HG02943 (cell line): Measurements from ENCODE around the gene CAPZB.
A peak's percentile ranks its signal among the peaks of the same experiment; 100 is the strongest.

ENCODE experiments used
- ATAC-seq: cut with Tn5 transposase; IDR thresholded peaks from one replicate; pipeline ENCODE4 v1.9.1; 2021; ENCODE audit warnings: mild to moderate bottlenecking, low read depth, moderate library complexity; ENCODE audit not compliant: unreplicated experiment

Gene CAPZB

GRCh38 chr1:19391596-19391981 lies 93.8 kb downstream of the CAPZB start:
- no peak for ATAC-seq

GRCh38 chr1:19390901-19391595 lies 94.3 kb downstream of the CAPZB start:
- ATAC-seq = peak; percentile 70

GRCh38 chr1:19390166-19390850 lies 95.0 kb downstream of the CAPZB start:
- no peak for ATAC-seq

GRCh38 chr1:19388980-19389379 lies 96.4 kb downstream of the CAPZB start:
- ATAC-seq = no peak

GRCh38 chr1:19387045-19387467 lies 98.3 kb downstream of the CAPZB start:
- ATAC-seq = no peak

GRCh38 chr1:19385869-19386591 lies 99.3 kb downstream of the CAPZB start:
- ATAC-seq = no peak

- no peak for ATAC-seq
Measured at GRCh38 chr1:19385221-19385620, 100.1 kb downstream of the CAPZB start.

GRCh38 chr1:19384772-19385187 lies 100.6 kb downstream of the CAPZB start:
- no peak for ATAC-seq

- ATAC-seq = no peak
Measured at GRCh38 chr1:19384113-19384512, 101.2 kb downstream of the CAPZB start.

- no peak for ATAC-seq
Measured at GRCh38 chr1:19382222-19382621, 103.1 kb downstream of the CAPZB start.

GRCh38 chr1:19381261-19381660 lies 104.1 kb downstream of the CAPZB start:
- no peak for ATAC-seq

- no peak for ATAC-seq
Measured at GRCh38 chr1:19377812-19378718, 107.3 kb downstream of the CAPZB start.

- ATAC-seq = no peak
Measured at GRCh38 chr1:19376428-19377372, 108.6 kb downstream of the CAPZB start.

- no peak for ATAC-seq
Measured at GRCh38 chr1:19375631-19376400, 109.5 kb downstream of the CAPZB start.

- no peak for ATAC-seq
Measured at GRCh38 chr1:19374926-19375325, 110.4 kb downstream of the CAPZB start.

- no peak for ATAC-seq
Measured at GRCh38 chr1:19374083-19374801, 111.1 kb downstream of the CAPZB start.

- no peak for ATAC-seq
Measured at GRCh38 chr1:19373211-19374082, 111.9 kb downstream of the CAPZB start.
